Neural progenitor cell (in vitro differentiated cells): ENCODE measurements around the gene TAF1C. TPM values are rescaled to one million over a fixed set of nuclear protein-coding genes. Genes with fewer than 3 reads are reported as not detected.
A peak's percentile ranks its signal among the peaks of the same experiment; 100 is the strongest.

Experiments
- DNase-seq: peaks from one replicate; pipeline ENCODE4 v3.0.0-alpha.2; 2016; ENCODE audit warnings: low spot score
- H2AFZ ChIP-seq: fragments of 200-600 bp; sonication (generic); replicated peaks from 2 replicates; pipeline ENCODE4 v1.6.1; 2016; ENCODE audit warnings: antibody characterized with exemption
- H3F3A ChIP-seq: fragments of 200-600 bp; sonication (generic); 2 replicates; pipeline ENCODE4 v1.6.1; 2016; ENCODE audit warnings: antibody characterized with exemption, low read depth
- H3K27ac ChIP-seq: fragments of 200-600 bp; sonication (generic); 2 replicates; pipeline ENCODE4 v1.5.1; 2016; ENCODE audit warnings: mild to moderate bottlenecking
- H3K27me3 ChIP-seq: fragments of 200-600 bp; sonication (generic); 2 replicates; pipeline ENCODE4 v1.6.1; 2016; ENCODE audit warnings: mild to moderate bottlenecking, moderate library complexity
- H3K36me3 ChIP-seq: fragments of 200-600 bp; sonication (generic); 2 replicates; pipeline ENCODE4 v1.5.1; 2016
- H3K4me1 ChIP-seq: fragments of 200-600 bp; sonication (generic); 2 replicates; pipeline ENCODE4 v1.6.1; 2016; ENCODE audit warnings: mixed run types
- H3K4me2 ChIP-seq: fragments of 200-600 bp; sonication (generic); 2 replicates; pipeline ENCODE4 v1.6.1; 2016
- H3K4me3 ChIP-seq: fragments of 200-600 bp; sonication (generic); 2 replicates; pipeline ENCODE4 v1.5.1; 2016
- H3K79me2 ChIP-seq: fragments of 200-600 bp; sonication (generic); 2 replicates; pipeline ENCODE4 v1.6.1; 2016; ENCODE audit warnings: low read depth
- H3K9ac ChIP-seq: fragments of 200-600 bp; sonication (generic); 2 replicates; pipeline ENCODE4 v1.6.1; 2016
- H3K9me3 ChIP-seq: fragments of 200-600 bp; sonication (generic); 2 replicates; pipeline ENCODE4 v1.5.1; 2016; ENCODE audit warnings: low read depth
- H4K20me1 ChIP-seq: fragments of 200-600 bp; sonication (generic); 2 replicates; pipeline ENCODE4 v1.6.1; 2016; ENCODE audit warnings: low read depth
- H3K27ac Mint-ChIP-seq: 3 replicates; pipeline ENCODE4 v1.8.0; 2021; ENCODE audit warnings: mixed read lengths
- H3K27me3 Mint-ChIP-seq: 2 replicates; pipeline ENCODE4 v1.8.0; 2022; ENCODE audit warnings: low read depth, mild to moderate bottlenecking, inconsistent platforms, moderate library complexity, mixed read lengths; ENCODE audit not compliant: insufficient read depth
- H3K36me3 Mint-ChIP-seq: 3 replicates; pipeline ENCODE4 v1.8.0; 2021; ENCODE audit warnings: mixed read lengths
- H3K4me1 Mint-ChIP-seq: 3 replicates; pipeline ENCODE4 v1.8.0; 2021; ENCODE audit warnings: mixed read lengths
- H3K4me3 Mint-ChIP-seq: 3 replicates; pipeline ENCODE4 v1.8.0; 2021; ENCODE audit warnings: mild to moderate bottlenecking, moderate library complexity, mixed read lengths
- H3K9me3 Mint-ChIP-seq: 3 replicates; pipeline ENCODE4 v1.8.0; 2020; ENCODE audit warnings: mixed read lengths
- CTCF ChIP-seq: fragments of 200-600 bp; sonication (generic); IDR thresholded peaks from 2 replicates; pipeline ENCODE4 v1.5.1; 2017; ENCODE audit warnings: antibody characterized with exemption, mild to moderate bottlenecking
- EZH2 ChIP-seq: fragments of 200-600 bp; sonication (generic); IDR thresholded peaks from 2 replicates; pipeline ENCODE4 v1.6.1; 2017; ENCODE audit warnings: antibody characterized with exemption, mild to moderate bottlenecking, moderate library complexity
- EZH2phosphoT487 ChIP-seq: fragments of 200-600 bp; sonication (generic); IDR thresholded peaks from 2 replicates; pipeline ENCODE4 v1.6.1; 2017; ENCODE audit warnings: antibody characterized with exemption
- total RNA-seq: library from RNA; depleted of rRNA; stranded (reverse); fragments of >200 nt; gene quantifications from 2 replicates; pipeline ENCODE4 v1.2.3, GENCODE V29; 2015; ENCODE audit warnings: low replicate concordance

Gene TAF1C
- total RNA-seq, 1 donor from 2014 or later = 23.3 TPM

GRCh38 chr16:84199097-84199496, 12.2 kb upstream of the TAF1C start:
- Histone ChIP-seq H3K9ac (no peak overlapping the region), H3K4me1 (peaks cover 8% of the 10 kb centered on the region), H3K4me3 (no peak overlapping the region), H3K4me2 (no peak overlapping the region), H3K9me3 (no peaks in the 10 kb centered on the region), H2AFZ (peak overlapping the region; percentile 46), H3K79me2 (no peaks in the 10 kb centered on the region), H3K36me3 (no peaks in the 10 kb centered on the region), H4K20me1 (no peaks in the 10 kb centered on the region), H3K27me3 (no peaks in the 10 kb centered on the region), H3K27ac (no peak overlapping the region), H3F3A (no peaks in the 10 kb centered on the region)
- DNase-seq = no peak
- Mint-ChIP-seq H3K9me3 (no peaks in the 10 kb centered on the region), H3K27me3 (peaks cover 13% of the 10 kb centered on the region), H3K4me3 (no peak overlapping the region), H3K4me1 (peaks cover 14% of the 10 kb centered on the region), H3K27ac (peak overlapping the region; percentile 80), H3K36me3 (no peaks in the 10 kb centered on the region)
- TF ChIP-seq EZH2 = no peak
- TF ChIP-seq EZH2phosphoT487 = no peak
- no peak for TF ChIP-seq CTCF

GRCh38 chr16:84198401-84198800, 11.5 kb upstream of the TAF1C start:
- no peaks in the 10 kb centered on the region for H3K9me3 Mint-ChIP-seq
- H3K27me3 ChIP-seq = no peaks in the 10 kb centered on the region
- H3K9me3 ChIP-seq = no peaks in the 10 kb centered on the region
- peak overlapping the region; percentile 13 for H3K4me3 Mint-ChIP-seq
- TF ChIP-seq CTCF (no peak), EZH2phosphoT487 (no peak), EZH2 (no peak)
- no peaks in the 10 kb centered on the region for H3F3A ChIP-seq
- peaks cover 10% of the 10 kb centered on the region for H3K27me3 Mint-ChIP-seq
- no peak overlapping the region for H2AFZ ChIP-seq
- no peak overlapping the region for H3K4me2 ChIP-seq
- no peak overlapping the region for H3K4me3 ChIP-seq
- no peaks in the 10 kb centered on the region for H4K20me1 ChIP-seq
- no peaks in the 10 kb centered on the region for H3K36me3 ChIP-seq
- H3K4me1 ChIP-seq = peaks cover 8% of the 10 kb centered on the region
- H3K79me2 ChIP-seq = no peaks in the 10 kb centered on the region
- H3K36me3 Mint-ChIP-seq = no peaks in the 10 kb centered on the region
- no peak overlapping the region for H3K27ac Mint-ChIP-seq
- H3K9ac ChIP-seq = no peak overlapping the region
- H3K27ac ChIP-seq = no peak overlapping the region
- no peak for DNase-seq
- H3K4me1 Mint-ChIP-seq = peaks cover 18% of the 10 kb centered on the region

- H3K9ac ChIP-seq = no peak overlapping the region
- no peak overlapping the region for H3K4me2 ChIP-seq
- H3K9me3 ChIP-seq = no peaks in the 10 kb centered on the region
- H2AFZ ChIP-seq = no peak overlapping the region
- no peak overlapping the region for H3K27ac ChIP-seq
- H3K4me1 ChIP-seq = peaks cover 8% of the 10 kb centered on the region
- H3K4me1 Mint-ChIP-seq = peaks cover 18% of the 10 kb centered on the region
- no peak overlapping the region for H3K27ac Mint-ChIP-seq
- H4K20me1 ChIP-seq = no peaks in the 10 kb centered on the region
- H3K4me3 Mint-ChIP-seq = no peak overlapping the region
- no peaks in the 10 kb centered on the region for H3F3A ChIP-seq
- H3K27me3 ChIP-seq = no peaks in the 10 kb centered on the region
- no peaks in the 10 kb centered on the region for H3K36me3 Mint-ChIP-seq
- no peaks in the 10 kb centered on the region for H3K36me3 ChIP-seq
- TF ChIP-seq EZH2phosphoT487 (no peak), EZH2 (no peak), CTCF (no peak)
- H3K4me3 ChIP-seq = no peak overlapping the region
- DNase-seq = no peak
- H3K79me2 ChIP-seq = no peaks in the 10 kb centered on the region
- H3K9me3 Mint-ChIP-seq = no peaks in the 10 kb centered on the region
- peaks cover 10% of the 10 kb centered on the region for H3K27me3 Mint-ChIP-seq
Measured at GRCh38 chr16:84197466-84198128, 10.7 kb upstream of the TAF1C start.
